NB4 (cell line): ENCODE results near the gene TGFB3.

Source experiments
- CTCF ChIP-seq: IDR thresholded peaks from one replicate; pipeline ENCODE4 v1.5.1; 2012; ENCODE audit warnings: low read depth, low read length
- POLR2A ChIP-seq: IDR thresholded peaks from 2 replicates; pipeline ENCODE4 v1.6.1; 2011; ENCODE audit warnings: mild to moderate bottlenecking; ENCODE audit not compliant: insufficient read length; ENCODE audit errors: extremely low read depth

DNA sequence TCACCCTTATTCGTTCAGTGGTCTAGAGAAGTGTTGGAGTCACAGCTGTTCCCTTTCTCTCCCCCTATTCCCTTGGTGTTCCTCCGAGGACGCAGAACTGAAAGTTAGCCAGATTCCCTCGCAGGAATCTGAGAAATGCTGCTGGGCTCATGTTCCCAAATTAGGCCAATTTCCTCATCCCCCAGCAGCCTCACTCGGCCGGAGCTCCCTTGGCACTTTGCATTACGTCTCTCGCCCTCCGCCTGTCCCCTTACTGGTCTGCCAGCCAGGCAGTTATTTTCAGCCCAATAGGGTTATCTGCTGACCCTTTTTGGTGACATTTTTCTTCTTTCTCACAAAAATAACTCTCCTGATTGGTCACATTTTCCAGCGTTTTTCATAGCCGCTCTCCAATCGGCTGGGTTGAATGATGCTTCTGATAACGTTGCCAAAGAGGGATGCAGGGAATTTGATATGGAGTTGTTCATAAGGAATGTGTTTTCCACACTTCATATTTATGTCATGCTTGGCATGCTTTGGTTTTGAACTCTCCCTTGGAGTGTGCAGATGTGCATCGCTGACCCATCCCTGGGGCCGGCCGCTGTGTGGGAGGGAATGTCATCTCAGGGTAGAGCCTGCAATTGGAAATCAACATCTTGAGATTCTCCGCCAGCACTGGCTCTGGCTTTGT, 13.7 kb upstream of the TGFB3 start:
- TF ChIP-seq CTCF (no peak), POLR2A (no peak)
